ENCODE data around the gene HMCN2. TPM values are rescaled to one million over a fixed set of nuclear protein-coding genes. Genes with fewer than 3 reads are reported as not detected.
A peak's percentile ranks its signal among the peaks of the same experiment; 100 is the strongest.

The HMCN2 gene
- total and polyA plus RNA-seq, 2 experiments from 2014 or later, result 0.50 to 0.54 TPM

- Histone ChIP-seq H4K20me1 (ENCODE audit: insufficient read depth, poor library complexity, severe bottlenecking) (no peaks in the 10 kb centered on the region), H3K79me2 (no peaks in the 10 kb centered on the region), H3K9me3 (ENCODE audit: low read depth) (no peaks in the 10 kb centered on the region), H3K4me3 (no peak overlapping the region), H3K4me1 (ENCODE audit: insufficient read depth) (peaks cover 14% of the 10 kb centered on the region), H3K27ac (no peak overlapping the region), H3K36me3 (replicated peaks; ENCODE audit: insufficient read depth, low read depth) (no peaks in the 10 kb centered on the region), H3K4me2 (no peak overlapping the region), H2AFZ (no peak overlapping the region), H3K27me3 (peaks cover 79% of the 10 kb centered on the region), H3K9me2 (replicated peaks; ENCODE audit: insufficient read depth) (no peaks in the 10 kb centered on the region)
- TF ChIP-seq EZH2 (IDR thresholded peaks at IDR 0.05; ENCODE audit: borderline replicate concordance) (no peak), EZH2phosphoT487 (IDR thresholded peaks at IDR 0.05; ENCODE audit: low read depth, severe bottlenecking, unreplicated experiment) (no peak), CTCF (IDR thresholded peaks at IDR 0.05; ENCODE audit: poor library complexity) (no peak)
- DNase-seq (ENCODE audit: low spot score), result no peak
- WGBS (ENCODE audit: low lambda C conversion rate, missing lambda C conversion rate), result 64% methylated on average over 10 of the region's 10 CpGs
Measured at GRCh38 chr9:130263601-130264413, 1.8 kb upstream of the HMCN2 start.

GRCh38 chr9:130264414-130265350 is 878 bp upstream of the HMCN2 start:
- WGBS (ENCODE audit: low lambda C conversion rate, missing lambda C conversion rate), result 52% methylated on average over 18 of the region's 18 CpGs
- Histone ChIP-seq H3K79me2 (no peaks in the 10 kb centered on the region), H3K4me2 (peak overlapping the region; percentile 78), H3K27ac (no peak overlapping the region), H3K9me2 (replicated peaks; ENCODE audit: insufficient read depth) (no peaks in the 10 kb centered on the region), H4K20me1 (ENCODE audit: insufficient read depth, poor library complexity, severe bottlenecking) (no peaks in the 10 kb centered on the region), H2AFZ (no peak overlapping the region), H3K4me1 (ENCODE audit: insufficient read depth) (peaks cover 14% of the 10 kb centered on the region), H3K9me3 (ENCODE audit: low read depth) (no peaks in the 10 kb centered on the region), H3K36me3 (replicated peaks; ENCODE audit: insufficient read depth, low read depth) (no peaks in the 10 kb centered on the region), H3K27me3 (peaks cover 86% of the 10 kb centered on the region), H3K4me3 (no peak overlapping the region)
- no peak for DNase-seq (ENCODE audit: low spot score)
- no peak for TF ChIP-seq EZH2 (IDR thresholded peaks at IDR 0.05; ENCODE audit: borderline replicate concordance)
- TF ChIP-seq EZH2phosphoT487 (IDR thresholded peaks at IDR 0.05; ENCODE audit: low read depth, severe bottlenecking, unreplicated experiment), result no peak
- TF ChIP-seq CTCF (IDR thresholded peaks at IDR 0.05; ENCODE audit: poor library complexity), result no peak

GRCh38 chr9:130266236-130267098 is 907 bp downstream of the HMCN2 start:
- H3K4me2 ChIP-seq, result peak overlapping the region; percentile 78
- no peaks in the 10 kb centered on the region for H3K79me2 ChIP-seq
- no peak overlapping the region for H2AFZ ChIP-seq
- no peaks in the 10 kb centered on the region for H3K36me3 ChIP-seq (replicated peaks; ENCODE audit: insufficient read depth, low read depth)
- H3K27me3 ChIP-seq, result peaks cover 75% of the 10 kb centered on the region
- H4K20me1 ChIP-seq (ENCODE audit: insufficient read depth, poor library complexity, severe bottlenecking), result no peaks in the 10 kb centered on the region
- no peaks in the 10 kb centered on the region for H3K9me3 ChIP-seq (ENCODE audit: low read depth)
- no peak overlapping the region for H3K4me3 ChIP-seq
- WGBS (ENCODE audit: low lambda C conversion rate, missing lambda C conversion rate), result 38% methylated on average over 31 of the region's 41 CpGs
- no peaks in the 10 kb centered on the region for H3K9me2 ChIP-seq (replicated peaks; ENCODE audit: insufficient read depth)
- no peak for DNase-seq (ENCODE audit: low spot score)
- H3K4me1 ChIP-seq (ENCODE audit: insufficient read depth), result peaks cover 14% of the 10 kb centered on the region
- TF ChIP-seq CTCF (IDR thresholded peaks at IDR 0.05; ENCODE audit: poor library complexity) (no peak), EZH2phosphoT487 (IDR thresholded peaks at IDR 0.05; ENCODE audit: low read depth, severe bottlenecking, unreplicated experiment) (no peak), EZH2 (IDR thresholded peaks at IDR 0.05; ENCODE audit: borderline replicate concordance) (no peak)
- H3K27ac ChIP-seq, result no peak overlapping the region

Measured in hepatocyte (in vitro differentiated cells).